Suprapubic skin (tissue), 4 donors: Measurements from ENCODE around the gene TMEM132D. TPM values are rescaled to one million over a fixed set of nuclear protein-coding genes. Genes with fewer than 3 reads are reported as not detected.

Experiments used
- DNase-seq, 2 donors: peaks; one replicate each; pipeline ENCODE4 v3.0.0-alpha.2; 2019; ENCODE audit warnings: low spot score in 2 of 2
- H3K27ac ChIP-seq: fragments of 200-600 bp; sonication (generic); one replicate; pipeline ENCODE4 v1.5.1; 2019
- H3K27me3 ChIP-seq: fragments of 200-600 bp; sonication (generic); one replicate; pipeline ENCODE4 v1.5.1; 2019
- H3K36me3 ChIP-seq: fragments of 200-600 bp; sonication (generic); one replicate; pipeline ENCODE4 v1.5.1; 2019
- H3K4me1 ChIP-seq: fragments of 200-600 bp; sonication (generic); one replicate; pipeline ENCODE4 v1.5.1; 2019
- H3K4me3 ChIP-seq: fragments of 200-600 bp; sonication (generic); one replicate; pipeline ENCODE4 v1.5.1; 2019; ENCODE audit warnings: mild to moderate bottlenecking
- H3K9me3 ChIP-seq: fragments of 200-600 bp; sonication (generic); one replicate; pipeline ENCODE4 v1.5.1; 2019
- EP300 ChIP-seq: sonication (generic); formaldehyde crosslinking; IDR thresholded peaks from one replicate; pipeline ENCODE4 v1.6.1; 2017; ENCODE audit warnings: antibody characterized with exemption
- POLR2A ChIP-seq, 2 donors: fragments of 450-650 bp; IDR thresholded peaks; one replicate each; pipeline ENCODE4 v1.6.1; 2017; ENCODE audit warnings: antibody characterized with exemption in 2 of 2, mild to moderate bottlenecking in 2 of 2, moderate library complexity in 2 of 2
- POLR2AphosphoS5 ChIP-seq, 3 donors: sonication (generic); formaldehyde crosslinking; IDR thresholded peaks; one replicate each; pipeline ENCODE4 v1.6.1; 2017; ENCODE audit warnings: antibody characterized with exemption in 3 of 3
- WGBS: methylation state at CpG from one replicate; pipeline ENCODE4 v1.1.5; 2018; 5-methylcytosine and 5-hydroxymethylcytosine counted together
- total RNA-seq, 4 donors: library from RNA; depleted of rRNA; stranded (reverse); fragments of >200 nt; gene quantifications; one replicate each; pipeline ENCODE4 v1.1.0, GENCODE V29; 2016
- TF ChIP-seq, protein P1 (sequence below), 2 donors: fragments of 200-600 bp in 1 of 2; fragments of 450-650 bp in 1 of 2; sonication (generic) in 1 of 2; IDR thresholded peaks; one replicate each; pipeline ENCODE4 v1.5.1; 2016 to 2019; ENCODE audit warnings: antibody characterized with exemption in 2 of 2, mild to moderate bottlenecking in 1 of 2, moderate library complexity in 1 of 2

The TMEM132D gene
- total RNA-seq, 4 donors from 2014 or later: 0.10 to 0.64 TPM; not detected in 2

- H3K4me1 ChIP-seq: no peaks in the 10 kb centered on the region
- no peaks in the 10 kb centered on the region for H3K27me3 ChIP-seq
- no peaks in the 10 kb centered on the region for H3K9me3 ChIP-seq
- no peak overlapping the region for H3K27ac ChIP-seq
- no peak overlapping the region for H3K4me3 ChIP-seq
- TF ChIP-seq POLR2AphosphoS5 (IDR thresholded peaks at IDR 0.05) (no peak), POLR2A (IDR thresholded peaks at IDR 0.05) (no peak), EP300 (no peak)
- TF ChIP-seq, protein P1, sequence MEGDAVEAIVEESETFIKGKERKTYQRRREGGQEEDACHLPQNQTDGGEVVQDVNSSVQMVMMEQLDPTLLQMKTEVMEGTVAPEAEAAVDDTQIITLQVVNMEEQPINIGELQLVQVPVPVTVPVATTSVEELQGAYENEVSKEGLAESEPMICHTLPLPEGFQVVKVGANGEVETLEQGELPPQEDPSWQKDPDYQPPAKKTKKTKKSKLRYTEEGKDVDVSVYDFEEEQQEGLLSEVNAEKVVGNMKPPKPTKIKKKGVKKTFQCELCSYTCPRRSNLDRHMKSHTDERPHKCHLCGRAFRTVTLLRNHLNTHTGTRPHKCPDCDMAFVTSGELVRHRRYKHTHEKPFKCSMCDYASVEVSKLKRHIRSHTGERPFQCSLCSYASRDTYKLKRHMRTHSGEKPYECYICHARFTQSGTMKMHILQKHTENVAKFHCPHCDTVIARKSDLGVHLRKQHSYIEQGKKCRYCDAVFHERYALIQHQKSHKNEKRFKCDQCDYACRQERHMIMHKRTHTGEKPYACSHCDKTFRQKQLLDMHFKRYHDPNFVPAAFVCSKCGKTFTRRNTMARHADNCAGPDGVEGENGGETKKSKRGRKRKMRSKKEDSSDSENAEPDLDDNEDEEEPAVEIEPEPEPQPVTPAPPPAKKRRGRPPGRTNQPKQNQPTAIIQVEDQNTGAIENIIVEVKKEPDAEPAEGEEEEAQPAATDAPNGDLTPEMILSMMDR (IDR thresholded peaks at IDR 0.05): no peak
- DNase-seq: no peak
- H3K36me3 ChIP-seq: no peaks in the 10 kb centered on the region
- no CpG with 5 or more reads among the region's 2 CpGs for WGBS
Observed at GRCh38 chr12:129203456-129203855, 700.4 kb downstream of the TMEM132D start.

DNA sequence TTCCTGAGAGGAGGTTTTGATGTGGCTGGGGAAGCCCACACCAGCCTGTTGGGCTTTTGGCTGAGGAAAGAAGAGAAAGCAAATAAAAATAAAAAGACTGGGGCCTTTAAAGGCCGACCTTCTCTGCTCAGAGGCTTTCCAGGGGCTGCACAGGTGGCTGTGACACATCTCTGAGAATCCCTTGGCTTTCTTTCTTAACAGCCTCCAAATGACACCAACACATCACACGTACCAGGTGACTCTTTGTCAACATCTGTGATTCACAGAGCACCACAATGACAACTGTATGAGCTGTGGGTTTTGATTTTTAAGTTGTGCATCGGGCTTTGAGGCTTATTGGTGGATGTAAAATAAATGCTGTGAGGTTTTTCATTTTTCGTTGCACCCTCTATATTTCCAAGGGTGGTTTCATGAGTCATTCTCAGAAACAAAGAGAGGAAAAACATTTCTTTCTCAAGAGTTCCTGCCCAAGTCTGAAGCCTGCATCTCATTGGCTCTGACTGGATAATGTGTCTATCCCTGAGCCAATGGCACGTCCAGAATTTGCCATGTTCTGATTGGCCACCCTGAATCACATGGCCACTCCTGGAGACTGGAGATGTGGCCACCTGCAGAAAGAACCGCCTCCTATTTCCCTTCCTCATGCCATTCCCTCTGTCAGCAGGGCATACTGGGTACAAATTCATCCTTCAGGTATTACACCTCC is 701.6 kb downstream of the TMEM132D start:
- WGBS: 54% methylated on average over 6 of the region's 6 CpGs
- TF ChIP-seq POLR2A (IDR thresholded peaks at IDR 0.05): no peak
- TF ChIP-seq, protein P1 (IDR thresholded peaks at IDR 0.05): no peak
- no peak for TF ChIP-seq POLR2AphosphoS5 (IDR thresholded peaks at IDR 0.05)
- no peak for TF ChIP-seq EP300
- Histone ChIP-seq H3K27me3 (no peaks in the 10 kb centered on the region), H3K4me3 (no peak overlapping the region), H3K27ac (no peak overlapping the region), H3K36me3 (no peaks in the 10 kb centered on the region), H3K4me1 (no peaks in the 10 kb centered on the region), H3K9me3 (no peaks in the 10 kb centered on the region)
- no peak for DNase-seq

DNA sequence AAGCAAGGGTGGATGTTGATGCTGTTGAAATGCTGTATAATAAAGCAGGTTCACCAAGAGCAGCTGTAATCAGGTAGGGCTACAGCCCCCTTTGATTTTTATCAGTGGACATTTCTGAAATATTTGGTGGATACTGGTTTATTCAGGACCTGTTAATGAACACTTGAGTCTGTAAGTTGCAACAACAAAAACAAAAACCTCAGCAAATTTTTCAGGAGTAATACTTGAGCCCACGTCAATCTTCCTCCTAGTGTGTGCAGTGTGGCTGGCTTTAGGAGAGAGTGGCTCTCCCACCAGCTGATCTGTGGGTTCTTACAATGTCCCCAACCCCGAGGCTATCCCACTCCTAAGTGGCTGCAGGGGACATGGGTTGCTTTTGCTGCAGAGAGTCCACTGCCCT is 702.8 kb downstream of the TMEM132D start:
- no peak overlapping the region for H3K4me3 ChIP-seq
- H3K27me3 ChIP-seq: no peaks in the 10 kb centered on the region
- H3K4me1 ChIP-seq: no peaks in the 10 kb centered on the region
- H3K9me3 ChIP-seq: no peaks in the 10 kb centered on the region
- no peak overlapping the region for H3K27ac ChIP-seq
- no peak for TF ChIP-seq POLR2AphosphoS5 (IDR thresholded peaks at IDR 0.05)
- TF ChIP-seq, protein P1 (IDR thresholded peaks at IDR 0.05): no peak
- TF ChIP-seq POLR2A (IDR thresholded peaks at IDR 0.05): no peak
- TF ChIP-seq EP300: no peak
- no peaks in the 10 kb centered on the region for H3K36me3 ChIP-seq
- 86% methylated on average over 2 of the region's 2 CpGs for WGBS
- DNase-seq: no peak

- 74% methylated on average over 8 of the region's 8 CpGs for WGBS
- no peak overlapping the region for H3K4me3 ChIP-seq
- no peak overlapping the region for H3K27ac ChIP-seq
- H3K27me3 ChIP-seq: no peaks in the 10 kb centered on the region
- no peaks in the 10 kb centered on the region for H3K36me3 ChIP-seq
- H3K4me1 ChIP-seq: no peaks in the 10 kb centered on the region
- H3K9me3 ChIP-seq: no peaks in the 10 kb centered on the region
- no peak for DNase-seq
- TF ChIP-seq, protein P1 (IDR thresholded peaks at IDR 0.05): no peak
- TF ChIP-seq EP300: no peak
Observed at GRCh38 chr12:129200576-129200975, 703.2 kb downstream of the TMEM132D start.

- WGBS: 91% methylated on average over 3 of the region's 3 CpGs
- no peak for TF ChIP-seq POLR2AphosphoS5 (IDR thresholded peaks at IDR 0.05)
- TF ChIP-seq EP300: no peak
- no peak for TF ChIP-seq POLR2A (IDR thresholded peaks at IDR 0.05)
- TF ChIP-seq, protein P1 (IDR thresholded peaks at IDR 0.05): no peak
- Histone ChIP-seq H3K27me3 (no peaks in the 10 kb centered on the region), H3K4me1 (no peaks in the 10 kb centered on the region), H3K9me3 (peaks cover 7% of the 10 kb centered on the region), H3K27ac (no peak overlapping the region), H3K4me3 (no peak overlapping the region), H3K36me3 (no peaks in the 10 kb centered on the region)
- DNase-seq: no peak
Observed at GRCh38 chr12:129196927-129197326, 706.9 kb downstream of the TMEM132D start.
